ENCODE measurements around the gene OOSP4B.
"Not testable (repeated sequence)": the region's sequence is repeated elsewhere in the genome, so short reads cannot be mapped to it uniquely, and the experiment has no call there.

Gene OOSP4B

GRCh38 chr11:60016881-60017280, at the start of gene OOSP4B:
OOSP4B (plus strand) TSS chr11:60017181.
- DNase-seq: no peak

- DNase-seq: no peak
Measured at GRCh38 chr11:59967677-59968394, 49.1 kb upstream of the OOSP4B start.

DNA sequence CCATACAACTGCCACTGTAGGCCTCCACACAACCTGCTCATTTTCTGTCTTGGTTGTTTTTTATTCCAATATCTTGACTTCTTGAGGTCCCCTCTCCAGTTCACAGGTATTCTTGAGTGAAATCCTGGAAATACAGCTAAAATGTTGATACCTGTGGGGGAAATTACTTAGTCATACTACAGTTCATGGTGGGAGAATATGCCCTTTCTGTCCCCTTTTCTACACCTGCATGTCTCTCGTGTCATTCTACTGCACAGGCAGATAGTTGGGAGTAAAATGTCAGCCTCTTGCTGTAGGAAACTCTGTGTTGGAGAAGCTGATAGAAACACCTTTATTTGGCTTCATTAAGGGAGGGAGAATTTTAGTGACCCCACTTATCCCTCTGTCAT, 48.6 kb upstream of the OOSP4B start:
- no peak for DNase-seq

- no peak for DNase-seq
Measured at GRCh38 chr11:59973097-59973496, 43.9 kb upstream of the OOSP4B start.

- no peak for DNase-seq
Measured at GRCh38 chr11:59981106-59981770, 35.7 kb upstream of the OOSP4B start.

DNA sequence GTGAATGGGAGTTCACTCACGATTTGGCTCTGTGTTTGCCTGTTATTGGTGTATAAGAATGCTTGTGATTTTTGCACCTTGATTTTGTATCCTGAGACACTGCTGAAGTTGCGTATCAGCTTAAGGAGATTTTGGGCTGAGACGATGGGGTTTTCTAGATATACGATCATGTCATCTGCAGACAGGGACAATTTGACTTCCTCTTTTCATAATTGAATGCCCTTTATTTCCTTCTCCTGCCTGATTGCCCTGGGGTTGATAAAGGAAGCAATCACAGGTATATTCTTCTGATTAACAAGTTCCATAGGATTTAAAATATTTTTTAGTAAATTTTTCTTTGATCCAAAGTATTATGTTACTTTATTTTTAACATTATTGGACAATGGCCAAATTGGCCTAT, 34.9 kb upstream of the OOSP4B start:
- not testable (repeated sequence) for DNase-seq

GRCh38 chr11:59983212-59983611, 33.8 kb upstream of the OOSP4B start:
- no peak for DNase-seq

GRCh38 chr11:59984368-59984767, 32.6 kb upstream of the OOSP4B start:
- DNase-seq: no peak

- DNase-seq: no peak
Measured at GRCh38 chr11:59990421-59990820, 26.6 kb upstream of the OOSP4B start.

GRCh38 chr11:59992425-59992824, 24.6 kb upstream of the OOSP4B start:
- DNase-seq: no peak

DNA sequence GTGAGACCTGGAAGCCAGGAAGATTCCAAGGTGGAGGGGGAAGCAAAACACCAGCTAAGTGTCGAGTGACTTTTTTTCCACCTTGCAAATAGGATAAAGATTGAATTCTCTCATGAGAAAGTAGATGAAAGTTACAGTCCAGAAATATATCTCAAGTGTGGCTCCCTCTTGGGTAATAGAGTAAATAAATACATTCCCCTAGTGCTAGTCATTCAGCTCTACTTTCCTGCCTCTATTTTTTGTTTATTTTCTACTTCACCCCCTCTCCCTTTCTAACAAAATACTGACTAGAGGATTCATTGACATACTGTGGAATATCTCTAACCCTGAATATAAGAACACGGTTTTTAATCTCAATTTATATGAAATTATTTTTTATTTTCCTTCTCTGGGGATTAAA, 19.2 kb upstream of the OOSP4B start:
- DNase-seq: no peak

GRCh38 chr11:59999691-60000090, 17.3 kb upstream of the OOSP4B start:
- DNase-seq: no peak

- DNase-seq: no peak
Measured at GRCh38 chr11:60003729-60004128, 13.3 kb upstream of the OOSP4B start.

GRCh38 chr11:60005360-60005759, 11.6 kb upstream of the OOSP4B start:
- DNase-seq: no peak

DNA sequence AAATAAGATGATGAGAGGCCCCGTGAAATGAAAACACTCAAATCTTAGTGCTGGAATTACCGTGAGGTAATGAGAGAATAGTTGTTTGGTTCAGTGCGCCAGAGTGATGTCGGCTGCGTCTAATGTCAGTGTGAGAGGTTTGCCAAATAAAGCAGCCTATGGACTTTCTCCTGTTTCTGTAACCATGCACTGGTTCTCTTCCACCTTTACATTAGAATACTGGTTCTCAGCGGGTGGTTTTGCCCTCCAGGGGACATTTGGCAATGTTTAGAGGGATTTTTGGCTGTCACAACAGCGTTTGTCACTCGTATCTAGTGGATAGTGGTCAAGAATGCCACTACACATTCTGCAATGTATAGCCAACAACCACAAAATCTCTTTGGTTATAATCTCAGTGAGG, 1.1 kb downstream of the OOSP4B start:
- no peak for DNase-seq

DNA sequence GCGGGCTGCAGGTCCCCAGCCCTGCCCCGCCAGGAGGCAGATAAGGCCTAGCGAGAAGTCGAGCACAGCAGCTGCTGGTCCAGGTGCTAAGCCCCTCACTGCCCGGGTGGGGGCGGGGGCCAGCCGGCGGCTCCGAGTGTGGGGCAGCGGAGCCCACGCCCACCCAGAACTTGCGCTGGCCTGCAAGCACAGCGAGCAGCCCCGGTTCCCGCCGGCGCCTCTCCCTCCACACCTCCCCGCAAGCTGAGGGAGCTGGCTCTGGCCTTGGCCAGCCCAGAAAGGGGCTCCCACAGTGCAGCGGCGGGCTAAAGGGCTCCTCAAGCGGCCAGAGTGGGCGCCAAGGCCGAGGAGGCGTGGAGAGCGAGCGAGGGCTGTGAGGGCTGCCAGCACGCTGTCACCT, 3.4 kb downstream of the OOSP4B start:
- DNase-seq: not testable (repeated sequence)

DNA sequence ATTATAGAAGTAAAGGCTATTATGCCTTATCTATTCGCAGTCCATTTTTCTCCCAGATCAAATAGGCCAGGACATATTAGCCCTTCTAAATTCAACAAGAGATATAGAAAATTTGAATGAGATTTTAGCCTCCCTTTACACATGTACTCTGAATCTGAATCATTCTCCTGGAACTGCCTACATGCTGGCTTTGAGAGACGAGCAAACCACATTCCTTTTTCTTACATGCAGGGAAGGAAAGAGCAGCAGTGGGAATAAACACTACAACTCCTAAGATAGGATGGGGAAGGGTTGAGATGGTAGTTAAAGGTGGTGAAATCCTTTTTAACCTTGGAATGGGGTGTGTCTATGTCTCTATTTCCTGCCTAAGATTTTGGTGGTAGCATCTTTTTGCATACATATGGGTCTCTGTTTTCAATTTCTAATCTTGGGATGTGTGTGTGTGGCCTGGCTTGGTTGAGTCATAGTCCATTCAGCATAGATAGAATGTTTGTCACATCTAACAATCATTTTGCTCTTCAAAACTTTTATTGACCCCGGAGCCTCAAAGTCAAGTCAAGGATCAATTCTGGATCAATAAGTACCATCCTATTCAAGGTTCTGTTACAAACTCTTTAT, 12.1 kb downstream of the OOSP4B start:
- DNase-seq: no peak

DNA sequence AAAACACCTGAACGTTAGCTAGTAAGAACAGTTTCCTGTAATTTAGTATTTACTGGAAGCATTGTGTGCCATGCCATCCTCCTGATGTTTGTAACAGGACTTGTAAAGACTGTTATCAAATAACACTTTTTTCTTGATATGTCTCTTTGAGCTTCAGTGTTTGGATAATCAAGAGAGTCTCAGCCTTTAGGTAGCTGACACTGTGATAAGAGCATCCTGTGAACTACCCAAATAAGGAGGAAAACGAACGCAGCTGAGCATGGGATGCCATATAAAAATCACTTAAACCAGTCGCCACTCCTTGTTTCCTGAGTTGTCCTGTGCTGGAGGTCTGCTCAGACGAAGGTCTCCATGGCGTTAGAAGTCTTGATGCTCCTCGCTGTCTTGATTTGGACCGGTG, 23.1 kb downstream of the OOSP4B start, which contains the start of gene OOSP2:
Gene OOSP2, plus strand, starts transcription at position 301 of the 400 bp plus-strand sequence. Its CDS starts 51 bp downstream, at position 352.
- no peak for DNase-seq

DNA sequence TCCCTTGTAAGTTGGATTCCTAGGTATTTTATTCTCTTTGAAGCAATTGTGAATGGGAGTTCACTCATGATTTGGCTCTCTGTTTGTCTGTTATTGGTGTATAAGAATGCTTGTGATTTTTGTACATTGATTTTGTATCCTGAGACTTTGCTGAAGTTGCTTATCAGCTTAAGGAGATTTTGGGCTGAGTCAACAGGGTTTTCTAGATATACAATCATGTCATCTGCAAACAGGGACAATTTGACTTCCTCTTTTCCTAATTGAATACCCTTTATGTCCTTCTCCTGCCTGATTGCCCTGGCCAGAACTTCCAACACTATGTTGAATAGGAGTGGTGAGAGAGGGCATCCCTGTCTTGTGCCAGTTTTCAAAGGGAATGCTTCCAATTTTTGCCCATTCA, 33.4 kb downstream of the OOSP4B start:
- not testable (repeated sequence) for DNase-seq

DNA sequence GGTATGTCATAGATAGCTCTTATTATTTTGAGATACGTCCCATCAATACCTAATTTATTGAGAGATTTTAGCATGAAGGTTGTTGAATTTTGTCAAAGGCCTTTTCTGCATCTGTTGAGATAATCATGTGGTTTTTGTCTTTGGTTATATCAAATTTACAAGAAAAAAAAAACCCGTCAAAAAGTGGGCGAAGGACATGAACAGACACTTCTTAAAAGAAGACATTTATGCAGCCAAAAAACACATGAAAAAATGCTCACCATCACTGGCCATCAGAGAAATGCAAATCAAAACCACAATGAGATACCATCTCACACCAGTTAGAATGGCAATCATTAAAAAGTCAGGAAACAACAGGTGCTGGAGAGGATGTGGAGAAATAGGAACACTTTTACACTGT, 33.9 kb downstream of the OOSP4B start:
- DNase-seq: not testable (repeated sequence)

GRCh38 chr11:60056349-60056969, 39.5 kb downstream of the OOSP4B start, which contains the start of gene MS4A3:
MS4A3 (plus strand) TSS chr11:60056665; CDS start chr11:60061161, 4,496 bp downstream.
- DNase-seq: no peak

DNA sequence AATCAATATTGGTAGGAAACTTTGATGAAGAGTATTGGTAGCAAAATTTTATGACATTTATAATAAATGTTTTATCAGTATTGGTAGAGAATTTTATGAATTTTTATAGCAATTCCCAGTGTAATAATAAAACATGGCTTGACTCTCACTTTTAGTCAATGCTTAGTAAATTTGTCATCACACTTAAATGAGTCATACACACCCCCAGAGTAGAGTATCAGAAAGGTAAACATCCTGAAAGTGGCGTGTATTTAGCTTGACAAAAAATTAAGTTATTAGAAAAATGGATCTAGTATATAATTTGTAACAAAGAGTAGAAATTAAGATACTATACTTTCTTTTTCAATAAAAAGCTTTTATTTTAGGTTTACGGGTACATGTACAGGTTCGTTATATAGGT, 42.1 kb downstream of the OOSP4B start:
- DNase-seq: no peak

GRCh38 chr11:60059521-60060240, 42.7 kb downstream of the OOSP4B start:
- DNase-seq: no peak

Data from CD4-positive, alpha-beta T cell treated with Interleukin-17A for 4 hours (primary cell).